Kidney capillary endothelial cell (primary cell): ENCODE results near the gene ATP5MC3.

Experiments
- DNase-seq: peaks from one replicate; pipeline ENCODE4 v3.0.0-alpha.2; 2018; ENCODE audit warnings: low spot score

ATP5MC3 gene

DNA sequence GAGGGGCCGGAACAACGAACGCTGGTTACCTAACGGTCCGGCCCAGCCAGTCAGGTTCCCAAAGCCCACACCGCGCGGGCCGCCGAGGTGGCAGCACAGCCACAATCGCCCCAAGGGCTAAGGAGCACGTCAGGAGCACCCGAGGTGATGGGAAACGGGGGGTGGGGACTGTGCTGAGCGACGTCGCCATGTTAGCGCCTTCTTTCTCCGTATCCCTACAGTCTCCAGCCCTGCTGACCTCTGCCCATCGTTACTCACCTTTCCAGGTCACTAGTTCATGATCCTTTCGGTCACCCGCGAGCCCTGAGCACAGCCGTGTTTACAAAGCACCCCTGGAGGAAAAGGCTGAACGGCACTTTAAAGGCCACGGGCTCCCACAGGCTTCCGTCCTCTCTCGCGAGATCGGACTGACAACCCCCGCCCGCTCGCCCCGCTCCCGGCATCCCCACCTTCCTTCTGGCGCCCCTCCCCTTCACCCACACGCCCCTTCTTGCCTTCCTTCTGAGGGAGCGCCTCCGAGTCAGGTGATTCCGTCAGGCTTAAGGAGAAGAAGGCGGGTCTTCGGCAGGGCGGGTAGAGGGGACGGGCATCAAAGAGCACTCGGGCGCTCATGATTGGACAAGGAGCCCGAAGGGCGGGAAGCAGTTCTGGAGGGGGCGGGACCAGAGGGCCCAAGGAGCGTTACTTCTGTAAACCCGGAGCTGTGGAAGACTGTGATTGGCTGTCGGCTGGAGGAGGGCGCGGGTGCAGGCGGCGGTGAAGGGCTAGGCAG, 13.5 kb downstream of the ATP5MC3 start, which contains the start of gene ATF2:
TSS of gene ATF2 (minus strand) at position 412 of the 772 bp plus-strand sequence. CDS start 31,760 bp downstream, outside the sequence.
- peak; percentile 99 for DNase-seq

GRCh38 chr2:175167076-175167791, 14.3 kb downstream of the ATP5MC3 start:
- DNase-seq, result peak; percentile 33

DNA sequence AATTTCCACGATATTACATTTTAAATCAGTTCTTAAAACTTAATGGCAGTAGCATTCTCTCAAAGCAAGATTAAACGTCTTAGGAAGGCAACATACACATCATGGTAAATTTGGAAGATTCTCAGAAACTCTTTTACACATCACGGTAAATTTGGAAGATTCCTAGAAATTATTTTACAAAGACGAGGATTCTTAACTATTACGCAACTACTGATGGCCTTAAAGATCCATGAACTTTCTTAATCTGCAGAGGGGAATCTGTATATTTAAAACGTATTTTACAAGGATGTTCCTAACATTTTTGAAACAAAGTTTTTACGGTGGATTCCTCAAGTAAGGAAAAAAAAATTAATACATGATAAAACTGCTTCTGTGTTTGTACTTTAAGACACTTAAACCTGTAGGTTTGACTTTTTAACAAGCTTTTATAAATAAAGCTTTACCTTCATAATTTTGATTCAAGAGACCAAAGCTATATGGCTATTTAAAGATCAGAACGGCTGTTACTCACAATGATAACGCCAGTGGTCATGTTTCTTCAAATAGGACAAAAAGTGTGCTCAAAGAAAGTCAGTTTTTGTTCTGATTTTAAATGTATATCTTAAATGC, 15.2 kb downstream of the ATP5MC3 start:
- no peak for DNase-seq

DNA sequence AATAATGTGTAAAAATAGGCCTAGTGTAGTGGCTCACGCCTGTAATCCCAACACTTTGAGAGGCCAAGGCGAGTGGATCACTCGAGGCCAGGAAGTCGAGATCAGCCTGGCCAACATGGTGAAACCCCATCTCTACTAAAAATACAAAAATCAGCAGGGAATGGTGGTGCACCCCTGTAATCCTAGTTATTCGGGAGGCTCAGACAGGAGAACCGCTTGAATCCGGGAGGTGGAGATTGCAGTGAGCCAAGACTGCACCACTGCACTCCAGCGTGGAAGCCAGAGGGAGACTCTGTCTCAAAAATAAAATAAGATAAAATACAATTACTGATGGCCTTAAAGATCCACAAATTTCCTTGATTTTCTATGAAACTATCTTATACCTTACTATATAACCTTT, 17.3 kb downstream of the ATP5MC3 start:
- no peak for DNase-seq

DNA sequence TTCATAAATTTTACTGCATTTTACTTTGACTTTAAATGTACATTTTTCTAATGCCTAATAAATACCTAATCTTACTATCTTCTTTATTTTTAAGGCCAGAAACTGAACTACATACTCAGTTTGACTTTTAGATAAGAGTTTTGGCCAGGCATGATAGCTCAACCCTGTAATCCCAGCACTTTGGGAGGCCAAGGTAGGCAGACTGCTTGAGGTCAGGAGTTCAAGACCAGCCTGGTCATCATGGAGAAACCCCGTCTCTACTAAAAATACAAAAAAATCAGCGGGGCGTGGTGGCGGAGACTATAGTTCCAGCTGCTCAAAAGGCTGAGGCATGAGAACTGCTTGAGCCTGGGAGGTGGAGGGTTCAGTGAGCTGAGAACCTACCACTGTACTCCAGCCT, 22.6 kb downstream of the ATP5MC3 start:
- no peak for DNase-seq

- no peak for DNase-seq
Observed at GRCh38 chr2:175156534-175156933, 25.0 kb downstream of the ATP5MC3 start.

DNA sequence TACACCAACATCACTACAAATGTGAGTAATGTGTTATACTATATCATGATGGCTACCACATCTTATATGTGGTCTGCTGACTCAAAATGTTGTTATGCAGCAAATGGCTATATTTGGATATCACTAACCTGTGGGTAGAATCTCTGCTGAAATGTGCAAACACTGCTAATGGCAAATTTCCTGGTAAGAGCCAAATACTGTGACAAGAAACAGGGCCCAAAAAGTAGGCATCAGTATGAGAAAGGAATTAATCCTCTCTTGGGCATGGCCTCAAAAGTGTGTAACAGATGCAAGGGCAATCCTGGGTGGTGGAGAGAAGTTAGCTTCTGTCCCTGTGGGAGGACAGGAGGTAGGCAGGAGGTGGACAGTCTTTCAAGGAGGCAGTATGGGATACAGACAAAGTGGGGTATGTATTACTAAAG, 26.8 kb downstream of the ATP5MC3 start:
- peak; percentile 10 for DNase-seq

DNA sequence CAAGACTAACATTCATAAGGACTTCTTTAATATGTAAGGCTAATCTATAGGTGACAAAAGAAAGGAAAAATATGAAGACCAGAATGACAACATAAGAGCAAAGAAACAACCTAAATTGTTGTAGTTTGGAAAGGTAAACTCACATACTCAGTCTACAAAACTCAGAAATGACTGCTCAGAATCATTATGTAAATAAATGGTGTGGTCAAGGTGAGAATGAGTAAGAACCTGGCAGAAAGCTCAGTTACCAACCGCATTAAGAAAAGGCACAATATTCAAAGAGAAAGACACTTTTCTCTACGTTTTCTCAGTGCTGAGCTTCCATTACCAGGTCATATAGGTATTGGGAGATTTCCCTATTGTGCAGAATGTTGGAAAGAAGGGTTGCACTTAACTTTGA, 29.3 kb downstream of the ATP5MC3 start:
- DNase-seq, result no peak

DNA sequence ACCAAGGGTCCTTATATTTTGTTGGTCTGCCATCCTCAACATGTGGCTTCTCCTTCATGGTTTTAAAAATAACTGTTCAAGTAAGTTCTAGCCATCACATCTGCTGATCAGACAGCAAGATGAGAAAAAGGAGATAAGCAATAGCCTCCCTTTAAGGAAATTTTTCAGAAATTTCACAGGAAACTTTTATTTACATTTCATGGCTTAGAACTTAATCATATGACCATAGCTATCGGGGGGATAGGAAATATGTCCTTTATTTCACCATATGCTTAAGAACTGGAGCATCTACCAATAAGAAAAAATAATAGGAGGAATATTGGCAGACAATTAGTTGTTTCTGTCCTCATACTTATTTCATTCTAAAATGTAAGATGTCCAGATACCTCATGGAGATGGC, 29.7 kb downstream of the ATP5MC3 start:
- DNase-seq, result no peak

GRCh38 chr2:175147186-175147585, 34.3 kb downstream of the ATP5MC3 start:
- no peak for DNase-seq

GRCh38 chr2:175143678-175144077, 37.8 kb downstream of the ATP5MC3 start:
- DNase-seq, result no peak

DNA sequence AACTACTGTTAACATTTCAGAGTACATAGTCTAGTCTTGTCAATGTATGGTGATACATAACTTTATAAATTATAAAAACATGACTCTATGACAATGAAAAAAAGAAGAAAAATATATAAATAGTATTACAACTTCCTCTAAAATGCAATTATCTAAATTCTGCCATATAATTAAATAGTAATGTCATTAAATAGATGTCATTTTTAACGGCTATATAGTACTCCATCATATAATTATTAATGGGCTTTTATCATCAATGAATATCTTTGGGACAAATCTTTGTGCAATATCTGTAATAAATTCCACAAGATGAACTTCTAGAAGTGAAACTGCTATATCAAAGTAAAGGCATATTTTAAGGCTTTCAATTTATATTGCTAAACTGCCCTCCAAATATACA, 38.3 kb downstream of the ATP5MC3 start:
- no peak for DNase-seq

DNA sequence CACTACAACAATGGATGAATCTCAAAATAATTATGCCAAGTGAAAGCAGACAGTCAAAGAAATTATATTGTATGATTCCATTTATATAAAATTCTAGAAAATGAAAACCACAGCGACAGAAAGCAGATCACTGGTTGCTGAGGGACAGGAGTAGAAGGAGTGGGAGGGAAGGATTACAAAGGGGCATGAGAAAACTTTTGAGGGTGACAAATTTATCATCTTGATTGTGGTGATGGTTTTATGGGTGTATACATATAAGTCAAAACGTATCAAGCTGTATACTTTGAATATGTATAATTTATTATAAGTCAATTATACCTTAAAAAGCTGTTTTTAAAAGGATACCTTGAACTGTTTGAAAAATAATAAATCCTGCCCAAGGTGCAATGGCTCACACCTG, 41.2 kb downstream of the ATP5MC3 start:
- no peak for DNase-seq

- no peak for DNase-seq
Observed at GRCh38 chr2:175137793-175138192, 43.7 kb downstream of the ATP5MC3 start.

GRCh38 chr2:175136334-175137215, 44.9 kb downstream of the ATP5MC3 start:
- DNase-seq, result no peak

DNA sequence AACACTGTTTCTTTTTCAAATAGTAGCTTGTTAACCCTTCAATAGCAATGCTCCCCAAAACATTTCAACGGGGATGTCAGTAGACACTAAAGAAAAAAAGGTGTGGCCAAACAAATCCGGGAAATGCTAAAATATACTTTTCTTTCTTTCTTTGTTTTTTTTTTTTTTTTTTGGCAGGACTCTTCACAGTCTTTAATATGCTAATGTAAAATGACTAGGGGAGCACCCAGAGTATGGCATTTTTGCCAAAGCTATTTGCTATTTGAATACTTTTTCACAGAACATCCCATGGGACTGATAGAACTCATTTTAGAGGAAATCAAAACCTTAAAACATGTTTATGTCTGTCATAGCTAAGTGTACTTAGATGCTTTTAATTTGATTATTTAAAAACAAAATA, 45.6 kb downstream of the ATP5MC3 start:
- no peak for DNase-seq

DNA sequence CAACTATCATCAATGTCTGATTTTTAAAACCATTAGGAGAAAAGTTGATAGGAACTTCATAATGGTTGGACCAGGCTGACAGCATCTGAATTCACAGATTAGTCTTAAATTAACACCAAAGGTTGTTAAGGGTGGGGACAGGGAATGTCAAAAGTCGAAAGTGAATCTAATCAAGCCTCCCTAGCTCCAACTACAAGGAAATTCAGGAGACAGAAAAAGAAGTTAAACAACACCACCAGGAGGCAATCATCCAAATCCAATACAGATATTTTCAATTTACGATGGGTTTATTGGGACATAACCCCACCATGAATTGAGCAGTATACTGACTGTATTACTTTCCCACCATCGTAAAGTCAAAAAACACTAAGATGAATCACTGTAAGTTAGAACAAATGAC, 46.3 kb downstream of the ATP5MC3 start:
- DNase-seq, result no peak

- no peak for DNase-seq
Observed at GRCh38 chr2:175131252-175131651, 50.3 kb downstream of the ATP5MC3 start.

DNA sequence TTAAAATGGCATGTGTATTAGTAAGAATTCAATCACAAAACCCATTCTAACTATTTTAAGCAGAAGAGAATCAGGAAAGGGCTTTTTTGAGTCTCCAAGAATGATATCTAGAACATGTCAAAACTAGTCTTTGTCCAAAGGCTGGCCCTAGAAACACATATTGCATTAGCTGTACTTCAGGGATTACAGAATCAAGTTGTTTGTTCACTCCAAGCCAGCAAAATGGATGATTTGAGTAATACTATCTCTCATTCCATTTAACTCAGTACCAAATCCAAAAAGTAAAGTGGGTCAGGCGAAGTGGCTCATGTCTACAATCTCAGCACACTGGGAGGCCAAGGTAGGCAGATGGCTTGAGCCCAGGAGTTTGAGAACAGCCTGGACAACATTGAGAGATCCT, 54.8 kb downstream of the ATP5MC3 start:
- no peak for DNase-seq
